ENCODE results near the gene OR52L1. TPM values are rescaled to one million over a fixed set of nuclear protein-coding genes. Genes with fewer than 3 reads are reported as not detected.

OR52L1 gene
- polyA plus RNA-seq, 4 donors = not detected

Other genes with a start within 250 kb of the OR52L1 start
- under 1 TPM in 1 of 4 donors, not detected in 3; 0.06 TPM for gene OR52N4, start 232.7 kb downstream of the OR52L1 start, polyA plus RNA-seq
- gene OR52N5, start 203.6 kb downstream of the OR52L1 start, polyA plus RNA-seq = not detected
- not detected for gene OR52N1, start 195.7 kb downstream of the OR52L1 start, polyA plus RNA-seq
- gene OR52N2, start 178.1 kb downstream of the OR52L1 start, polyA plus RNA-seq = under 1 TPM in 1 of 4 donors, not detected in 3; 0.12 TPM
- gene OR52E6, start 145.1 kb downstream of the OR52L1 start, polyA plus RNA-seq = not detected
- gene OR52E8, start 129.3 kb downstream of the OR52L1 start, polyA plus RNA-seq = not detected
- not detected for gene OR52E4, start 106.4 kb downstream of the OR52L1 start, polyA plus RNA-seq
- gene OR52E5, start 93.8 kb downstream of the OR52L1 start, polyA plus RNA-seq = not detected
- gene OR56A3, start 44.7 kb downstream of the OR52L1 start, polyA plus RNA-seq = not detected
- not detected for gene OR56A5, start 18.5 kb downstream of the OR52L1 start, polyA plus RNA-seq
- gene OR56A4, start 20.0 kb upstream of the OR52L1 start, polyA plus RNA-seq = under 1 TPM in 1 of 4 donors, not detected in 3; 0.01 TPM
- under 1 TPM in 1 of 4 donors, not detected in 3; under 0.01 TPM for gene OR56A1, start 43.8 kb upstream of the OR52L1 start, polyA plus RNA-seq
- gene OR56B4, start 120.7 kb upstream of the OR52L1 start, polyA plus RNA-seq = under 1 TPM in 1 of 4 donors, not detected in 3; 0.31 TPM
- not detected for gene OR52B2, start 183.3 kb upstream of the OR52L1 start, polyA plus RNA-seq
- under 1 TPM in 1 of 4 donors, not detected in 3; 0.12 TPM for gene OR52W1, start 212.2 kb upstream of the OR52L1 start, polyA plus RNA-seq
- under 1 TPM in 1 of 4 donors, not detected in 3; 0.66 TPM for gene C11orf42, start 218.6 kb upstream of the OR52L1 start, polyA plus RNA-seq
- gene FHIP1B, start 247.7 kb upstream of the OR52L1 start, polyA plus RNA-seq = 100 to 1,000 TPM in 3 of 4 donors, 10 to 100 TPM in 1; 63.4 to 157 (median 121) TPM